NCI-H460 (cell line): ENCODE data around the gene PGF. TPM values are rescaled to one million over a fixed set of nuclear protein-coding genes. Genes with fewer than 3 reads are reported as not detected.

ENCODE experiments used
- DNase-seq: peaks from one replicate; pipeline ENCODE4 v3.0.0-alpha.2; 2016; ENCODE audit warnings: low read depth; ENCODE audit errors: extremely low read depth
- total RNA-seq: library from RNA; depleted of rRNA; stranded (reverse); fragments of >200 nt; shearing (Covaris generic); gene quantifications from 2 replicates; pipeline ENCODE4 v1.2.3, GENCODE V29; 2014

PGF gene
- total RNA-seq, 1 experiment from 2014 or later, result 0.37 TPM

GRCh38 chr14:74979442-74980397, 24.3 kb upstream of the PGF start:
- no peak for DNase-seq

GRCh38 chr14:74979029-74979428, 23.6 kb upstream of the PGF start:
- DNase-seq, result no peak

GRCh38 chr14:74978416-74978947, 23.1 kb upstream of the PGF start:
- DNase-seq, result no peak

- no peak for DNase-seq
These were observed 22.5 kb upstream of the PGF start for GRCh38 chr14:74977901-74978385.

- no peak for DNase-seq
These were observed 21.9 kb upstream of the PGF start for GRCh38 chr14:74977164-74977900.

GRCh38 chr14:74976264-74977113, 21.1 kb upstream of the PGF start:
- no peak for DNase-seq

- DNase-seq, result no peak
These were observed 19.8 kb upstream of the PGF start for GRCh38 chr14:74975059-74975810.

GRCh38 chr14:74974364-74975058, 19.1 kb upstream of the PGF start:
- no peak for DNase-seq

GRCh38 chr14:74973905-74974363, 18.5 kb upstream of the PGF start:
- no peak for DNase-seq

- no peak for DNase-seq
These were observed 17.7 kb upstream of the PGF start for GRCh38 chr14:74973003-74973653.

- no peak for DNase-seq
These were observed 13.4 kb upstream of the PGF start for GRCh38 chr14:74968811-74969210.

- no peak for DNase-seq
These were observed 10.2 kb upstream of the PGF start for GRCh38 chr14:74965486-74966153.

- no peak for DNase-seq
These were observed 9.5 kb upstream of the PGF start for GRCh38 chr14:74964787-74965485.

- DNase-seq, result no peak
These were observed 8.4 kb upstream of the PGF start for GRCh38 chr14:74963705-74964271.

- DNase-seq, result no peak
These were observed 7.8 kb upstream of the PGF start for GRCh38 chr14:74963178-74963704.

- DNase-seq, result no peak
These were observed 7.1 kb upstream of the PGF start for GRCh38 chr14:74962493-74962892.

GRCh38 chr14:74962046-74962445, 6.6 kb upstream of the PGF start:
- no peak for DNase-seq
